Heart left ventricle (tissue), 13 donors: Measurements from ENCODE around the gene PKD1.
"Not testable (repeated sequence)": the region's sequence is repeated elsewhere in the genome, so short reads cannot be mapped to it uniquely, and the experiment has no call there.

Experiments
- CTCF ChIP-seq, 12 donors: fragments of 200-600 bp; sonication (generic) in 4 of 12; IDR thresholded peaks; one replicate each; pipeline versions ENCODE4 v1.5.0 to v1.8.0; 2018 to 2022; ENCODE audit warnings: antibody characterized with exemption in 12 of 12, mild to moderate bottlenecking in 5 of 12
- POLR2A ChIP-seq, 2 donors: fragments of 450-650 bp; IDR thresholded peaks; one replicate each; pipeline ENCODE4 v1.6.1; 2017; ENCODE audit warnings: antibody characterized with exemption in 2 of 2, mild to moderate bottlenecking in 2 of 2, moderate library complexity in 2 of 2
- donor health status: ischemic (EF 13 %, LVEDD 7.1; RV severe dilation, severe dysfunction).
- donor health status: DM: no; HTN: yes; CAD: no.
- donor health status: DM: no; HTN: no; CAD: no.
- donor health status: ischemic (EF 25% LVEDD 6.9; RV normal size, moderate dysfunction).
- donor health status: ischemic (EF 25% LVEDD 5.7; RV mildly dilated, moderate dysfunction).
- donor health status: ischemic (EF 35%, LVEDD 5.7; RV mildly dilated, moderate dysfunction).
- donor health status: nonischemic (EF 11% LVEDD 7.7; RV severe dilation, severe dysfunction).
- donor health status: DM: yes; HTN: yes; CAD: no.
- donor health status: PGD.
- donor health status: ischemic (EF 29% LVEDD 5.4; RV normal size, mild dysfunction).
- donor health status: nonischemic (EF 23%, LVEDD 6.1; RV moderate dilation, normal function).

DNA sequence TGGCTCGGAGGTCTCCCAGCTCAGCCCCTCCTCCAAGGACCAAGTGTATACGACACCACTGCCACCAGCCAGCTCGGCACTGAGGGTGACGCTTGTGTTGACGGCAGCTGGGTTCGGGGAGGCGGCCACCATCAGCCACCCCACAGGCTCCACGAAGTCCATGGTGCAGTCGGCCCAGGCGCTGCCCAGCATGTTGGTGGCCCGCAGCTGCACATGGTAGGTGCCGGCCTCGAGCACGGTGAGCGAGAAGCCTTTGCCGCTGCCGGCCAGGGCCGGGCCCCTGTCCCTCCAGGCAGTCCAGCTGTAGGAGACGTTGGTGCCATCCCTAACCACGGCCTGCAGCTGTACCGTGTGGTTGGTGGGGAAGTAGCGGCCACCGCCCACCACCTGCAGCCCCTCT lies 25.8 kb downstream of the PKD1 start:
- TF ChIP-seq CTCF, POLR2A (IDR thresholded peaks at IDR 0.05): not testable (repeated sequence)
